Activated CD8-positive, alpha-beta memory T cell treated with anti-CD3 and anti-CD28 coated beads for 48 hours (primary cell): Measurements from ENCODE around the gene NUMBL.

Experiments
- DNase-seq, 3 experiments: peaks; one replicate each; pipeline ENCODE4 v3.0.0-alpha.2; 2020; ENCODE audit warnings: low read depth in 2 of 3, low spot score in 2 of 3

Gene NUMBL

DNA sequence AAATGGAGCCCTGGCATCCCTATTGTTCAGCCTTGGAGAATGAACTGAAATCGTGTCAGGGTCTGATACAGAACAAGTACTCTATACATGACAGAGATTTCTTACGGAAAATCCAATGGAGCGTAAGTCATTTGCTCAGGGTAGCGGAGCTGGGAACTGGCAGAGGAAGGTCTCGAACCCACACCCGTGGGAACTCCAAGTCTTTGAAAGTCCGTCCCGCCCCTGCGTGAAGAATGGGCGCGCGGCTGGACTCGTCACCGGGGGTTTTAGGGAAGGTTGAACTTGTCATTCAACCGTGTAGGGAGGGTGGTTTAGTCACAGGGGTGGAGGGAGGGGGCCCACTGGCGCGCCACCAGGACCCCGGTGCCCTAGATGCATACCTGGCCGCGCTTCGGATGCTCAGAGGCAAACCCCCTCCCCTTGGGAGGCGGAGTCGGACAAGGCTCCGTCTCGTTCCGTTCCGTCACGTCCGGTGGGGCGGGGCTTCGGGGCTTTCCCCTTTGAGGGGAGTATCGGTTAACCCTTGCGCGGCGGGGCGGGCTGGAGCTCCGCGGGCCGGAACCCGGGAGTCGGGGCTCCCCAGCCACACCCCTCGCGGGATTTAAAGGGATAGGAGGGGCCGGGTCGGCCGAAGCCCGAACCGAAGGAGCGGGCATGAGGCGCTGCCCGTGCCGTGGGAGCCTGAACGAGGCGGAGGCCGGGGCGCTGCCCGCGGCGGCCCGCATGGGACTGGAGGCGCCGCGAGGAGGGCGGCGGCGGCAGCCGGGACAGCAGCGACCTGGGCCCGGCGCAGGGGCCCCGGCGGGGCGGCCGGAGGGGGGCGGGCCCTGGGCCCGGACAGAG is 26.3 kb upstream of the NUMBL start, which contains the start of the genes COQ8B and ITPKC:
Gene COQ8B (minus strand): TSS at position 405 of the 843 bp plus-strand sequence. CDS start 2,254 bp downstream, outside the sequence.
Gene ITPKC (plus strand): TSS at position 631 of the 843 bp plus-strand sequence. CDS start 24 bp downstream, at position 655.
- DNase-seq = peak; percentile 98 to 100 (median 99)

DNA sequence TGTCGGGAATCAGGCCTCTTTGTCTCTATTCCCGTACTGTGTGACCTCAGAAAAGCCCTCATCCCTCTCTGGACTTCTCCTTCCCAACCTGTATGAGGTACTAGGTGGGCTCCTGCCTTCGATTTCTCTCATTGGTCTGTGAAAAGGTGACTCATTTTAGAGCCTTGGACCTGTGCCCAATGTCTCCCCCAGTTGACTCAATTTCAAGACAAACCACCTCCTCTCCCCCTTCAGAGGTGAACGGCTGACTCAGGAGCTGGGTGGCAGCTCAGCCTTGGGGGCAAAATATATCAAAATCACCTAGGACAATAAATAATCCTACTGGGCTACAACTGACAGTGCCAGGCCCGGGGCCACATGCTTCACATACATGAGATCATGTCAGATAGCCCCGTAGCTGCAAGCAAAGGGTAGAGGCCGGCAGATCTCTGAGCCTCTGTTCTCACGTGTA is 25.6 kb upstream of the NUMBL start:
- DNase-seq = peak; percentile 39 to 51 (median 41)

DNA sequence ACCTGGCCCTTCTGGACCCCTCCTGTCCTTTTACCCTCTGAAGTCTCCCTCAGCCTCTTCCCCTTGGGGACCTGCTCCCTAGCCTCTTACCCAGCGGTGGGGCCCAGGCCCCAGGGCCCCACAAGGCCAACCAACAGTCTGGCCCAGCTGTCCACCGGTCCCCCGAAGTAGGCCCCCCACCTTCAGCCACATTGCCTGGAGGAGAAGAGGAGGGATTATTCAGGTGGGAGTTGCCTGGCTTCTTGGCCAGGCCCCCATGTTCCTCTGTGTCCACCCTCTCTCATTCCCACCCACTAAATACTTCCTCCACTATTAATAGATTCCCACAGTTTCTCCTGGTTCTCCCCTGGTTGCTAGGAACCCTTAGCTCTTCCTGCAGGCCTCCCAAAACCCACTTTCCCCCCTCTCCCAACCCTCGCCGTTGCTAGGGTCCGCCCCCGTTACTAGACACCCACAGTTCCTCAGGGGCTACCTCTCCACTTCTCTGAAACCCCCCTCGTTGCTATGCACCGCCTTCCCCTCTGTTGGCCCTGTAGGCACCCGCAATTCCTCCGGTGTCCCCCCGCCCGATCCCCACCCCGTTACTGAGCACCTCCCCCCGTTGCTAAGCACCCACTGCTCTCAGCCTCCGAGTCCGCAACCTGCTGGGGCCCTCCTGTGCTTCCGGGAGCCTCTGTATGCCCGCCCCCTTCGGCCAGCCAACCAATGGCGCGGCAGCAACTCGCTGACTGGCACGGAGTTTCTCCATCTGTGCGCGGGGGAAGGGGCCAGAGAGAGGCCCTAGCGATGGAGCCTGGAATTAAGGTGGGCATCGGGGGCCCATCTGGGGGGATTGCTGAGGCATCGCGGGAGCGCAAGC is 24.2 kb upstream of the NUMBL start:
- peak; percentile 76 to 82 (median 80) for DNase-seq

DNA sequence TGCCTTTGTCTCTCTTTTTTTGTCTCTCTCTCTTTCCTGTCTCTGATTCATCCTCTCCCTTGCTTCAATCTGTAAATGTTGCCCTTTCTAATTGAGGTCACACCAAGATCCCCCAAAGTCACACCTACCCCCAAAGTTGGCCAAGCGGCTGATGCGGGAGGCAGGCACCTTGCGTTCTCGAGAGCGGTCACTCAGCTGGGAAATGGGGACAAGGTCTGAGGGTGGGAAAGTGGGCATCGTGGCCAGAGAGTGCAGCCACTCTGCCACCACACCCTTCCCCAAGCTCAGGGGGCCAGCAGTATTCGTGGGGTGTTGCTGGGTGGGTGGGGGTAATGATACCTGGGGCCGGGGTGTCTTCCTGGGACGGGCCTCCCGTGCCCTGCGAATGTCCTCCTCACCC is 23.5 kb upstream of the NUMBL start:
- no peak for DNase-seq

DNA sequence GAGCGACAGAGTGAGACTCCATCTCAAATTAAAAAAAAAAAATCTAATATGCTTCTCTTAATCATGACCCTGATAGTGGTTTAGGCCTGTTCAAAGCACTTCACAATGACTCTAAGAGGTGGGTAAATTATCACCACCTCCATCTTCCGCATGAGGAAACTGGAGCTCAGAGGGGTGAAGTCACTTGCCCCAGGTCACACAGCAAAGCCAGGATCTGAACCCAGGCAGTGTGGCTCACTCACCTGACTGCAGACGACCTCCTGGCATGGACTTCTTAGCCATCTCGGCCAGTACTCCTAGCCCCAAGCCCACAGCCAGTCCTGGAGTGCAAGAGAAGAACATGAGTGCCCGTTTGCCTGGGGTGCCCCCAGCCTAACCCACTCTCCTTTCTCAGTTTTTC is 19.4 kb upstream of the NUMBL start:
- no peak for DNase-seq

DNA sequence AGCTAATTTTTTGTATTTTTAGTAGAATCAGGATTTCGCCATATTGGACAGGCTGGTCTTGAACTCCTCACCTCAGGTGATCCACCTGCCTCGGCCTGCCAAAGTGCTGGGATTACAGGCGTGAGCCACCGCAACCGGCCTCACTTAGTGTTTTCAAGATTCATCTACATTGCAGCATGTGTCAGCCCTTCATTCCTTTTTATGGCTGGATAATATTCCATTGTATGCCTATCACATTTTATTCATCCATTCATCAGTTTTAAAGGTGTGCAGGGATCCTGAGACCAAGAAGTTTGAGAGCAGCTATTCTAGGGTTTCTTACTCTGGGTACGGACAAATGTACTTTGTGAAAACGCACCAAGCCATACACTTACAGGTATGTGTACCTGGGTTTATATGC is 17.2 kb upstream of the NUMBL start:
- DNase-seq = no peak

DNA sequence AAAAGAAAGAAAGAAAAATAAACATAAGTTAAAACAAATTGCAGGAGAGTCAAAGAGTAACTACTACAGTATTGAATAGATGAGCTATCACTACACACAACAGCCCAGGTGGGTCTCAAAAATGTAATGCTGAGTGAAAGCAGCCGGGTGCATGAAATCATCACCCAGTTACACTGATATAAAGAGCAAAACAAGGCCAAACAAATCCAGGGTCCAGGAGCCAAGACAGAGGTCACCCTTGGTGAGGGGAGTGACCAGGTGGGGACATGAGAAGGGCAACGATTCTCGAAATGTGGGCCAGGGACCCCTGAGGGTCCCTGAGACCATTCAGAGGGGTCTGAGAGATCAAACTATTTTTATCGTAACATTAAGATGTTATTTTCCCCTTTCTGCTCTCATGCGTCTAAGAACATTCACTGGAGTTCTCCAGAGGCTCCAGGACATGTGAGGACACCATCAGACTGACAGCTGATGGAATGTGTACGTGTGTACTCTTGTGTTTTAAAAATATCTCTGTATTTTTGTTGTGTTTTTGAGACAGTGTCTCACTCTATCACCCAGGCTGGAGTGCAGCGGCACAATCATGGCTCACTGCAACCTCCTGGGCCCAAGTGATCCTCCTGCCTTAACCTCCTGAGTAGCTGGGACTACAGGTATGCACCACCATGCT is 15.6 kb upstream of the NUMBL start:
- no peak for DNase-seq

DNA sequence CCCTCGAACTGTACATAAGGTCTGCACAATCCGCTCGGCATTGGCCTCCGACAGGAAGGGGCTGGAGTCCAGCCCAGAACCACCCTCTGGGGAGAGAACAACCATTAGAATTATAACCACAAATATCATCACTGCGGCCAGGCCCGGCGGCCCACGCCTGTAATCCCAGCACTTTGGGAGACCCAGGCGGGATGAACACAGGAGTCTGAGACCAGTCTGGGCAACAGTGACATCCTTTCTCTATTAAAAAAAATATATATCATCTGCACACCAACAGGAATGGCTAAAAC is 14.9 kb upstream of the NUMBL start:
- no peak for DNase-seq

DNA sequence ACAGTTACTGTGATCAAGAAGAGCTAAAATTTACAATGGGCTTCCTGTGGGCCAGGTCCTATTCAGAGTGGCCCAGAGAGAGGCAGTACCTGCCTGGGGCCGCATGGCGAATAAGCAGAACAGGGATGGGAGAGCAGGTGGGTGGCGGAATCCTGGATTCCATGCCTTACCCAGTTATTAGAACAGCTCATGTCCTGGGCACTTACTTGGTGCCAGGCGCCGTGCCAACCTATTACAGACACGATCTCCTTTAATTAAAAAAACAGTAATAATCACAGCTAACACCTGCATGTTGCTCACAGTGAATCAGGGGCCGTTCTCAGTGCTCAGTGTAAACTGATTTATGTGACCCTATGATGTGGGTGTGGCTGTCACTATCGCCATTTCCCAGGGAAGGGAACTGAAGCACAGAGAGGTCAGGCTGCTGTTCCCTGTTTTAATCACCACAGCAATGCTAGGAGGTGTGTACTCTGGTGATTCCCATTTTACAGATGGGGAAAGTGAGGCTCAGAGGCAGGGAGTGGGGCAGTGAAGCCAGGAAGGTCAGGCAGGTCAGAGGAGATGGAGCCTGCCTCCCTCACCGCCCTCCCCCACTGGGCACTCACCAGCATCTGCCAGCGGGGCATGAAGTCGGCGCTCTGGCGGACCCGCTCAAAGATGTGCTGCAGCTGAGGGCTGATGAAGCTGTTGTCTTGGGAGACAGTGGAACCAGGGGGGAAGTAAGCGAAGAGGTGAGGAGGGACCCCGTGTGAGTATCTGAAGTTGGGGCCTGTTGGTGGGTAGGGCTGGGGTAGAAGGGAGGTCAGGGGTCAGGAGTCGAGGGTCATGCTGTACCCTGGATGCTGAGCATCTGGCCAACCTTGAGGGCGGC is 14.3 kb upstream of the NUMBL start:
- no peak for DNase-seq

DNA sequence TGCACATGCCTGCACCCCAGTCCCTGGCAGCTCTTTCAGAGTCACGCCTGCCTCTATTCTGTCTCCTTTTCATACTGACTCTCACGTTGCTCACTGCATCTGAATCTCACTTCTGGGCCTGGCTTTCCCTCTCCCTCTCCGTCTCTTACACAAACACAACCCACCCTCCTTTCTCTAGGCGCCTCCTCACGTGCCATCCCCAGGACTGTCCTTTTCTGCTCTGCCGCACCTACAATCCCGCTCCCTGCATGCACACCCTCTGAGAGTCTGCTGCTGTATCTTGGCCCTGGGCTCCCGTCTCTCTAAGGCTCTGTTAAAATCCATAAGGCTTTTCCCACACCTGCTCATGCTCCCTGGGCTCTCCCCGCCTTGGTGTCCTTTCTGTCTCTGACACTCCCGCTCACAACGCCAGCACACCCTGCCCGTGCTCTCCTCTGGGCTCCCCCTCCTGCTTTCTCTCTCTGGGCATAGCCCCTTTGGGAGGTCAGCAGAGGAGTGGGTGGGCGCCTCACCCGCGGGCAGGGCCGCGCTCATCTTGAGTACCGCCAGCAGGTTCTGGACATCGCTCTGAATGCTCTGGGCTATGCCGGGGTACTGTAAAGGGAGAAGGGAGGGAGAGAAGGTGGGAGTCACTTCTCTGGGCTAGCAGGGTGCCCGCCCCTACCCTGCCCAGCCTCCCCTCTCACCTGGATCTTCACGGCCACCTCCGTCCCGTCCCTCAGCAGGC is 12.7 kb upstream of the NUMBL start:
- no peak for DNase-seq

DNA sequence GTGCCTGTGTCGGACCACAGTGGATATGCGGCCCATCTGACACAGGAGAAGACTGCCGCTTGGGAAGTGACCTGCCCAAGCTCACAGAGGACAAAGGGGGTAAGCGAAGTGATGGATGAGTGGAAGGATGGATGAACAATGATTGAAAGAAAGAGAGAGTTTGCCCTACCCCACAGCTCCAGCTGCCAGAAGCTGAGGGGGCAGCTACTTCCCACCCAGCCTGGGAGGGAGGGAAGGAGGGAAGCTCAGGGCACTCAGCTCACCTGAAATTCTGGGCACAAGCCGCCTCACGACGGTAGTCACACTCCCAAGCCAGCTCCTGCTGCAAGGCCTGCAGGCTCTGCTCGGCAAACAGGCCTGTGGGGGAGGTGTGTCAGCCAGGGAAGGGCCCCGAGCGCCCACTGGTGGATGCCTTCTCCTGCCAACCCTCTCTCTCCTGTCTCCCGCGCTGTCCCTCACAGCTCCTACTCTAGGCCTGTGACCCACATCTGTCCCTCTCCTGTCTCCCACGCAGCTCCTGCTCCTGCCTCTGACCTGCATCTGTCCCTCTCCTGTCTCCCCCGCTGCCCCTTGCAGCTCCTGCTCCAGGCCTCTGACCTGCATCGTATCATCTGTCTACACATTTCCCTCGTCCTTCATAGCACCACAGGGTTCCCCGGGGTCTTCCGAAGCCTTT is 12.0 kb upstream of the NUMBL start:
- no peak for DNase-seq

DNA sequence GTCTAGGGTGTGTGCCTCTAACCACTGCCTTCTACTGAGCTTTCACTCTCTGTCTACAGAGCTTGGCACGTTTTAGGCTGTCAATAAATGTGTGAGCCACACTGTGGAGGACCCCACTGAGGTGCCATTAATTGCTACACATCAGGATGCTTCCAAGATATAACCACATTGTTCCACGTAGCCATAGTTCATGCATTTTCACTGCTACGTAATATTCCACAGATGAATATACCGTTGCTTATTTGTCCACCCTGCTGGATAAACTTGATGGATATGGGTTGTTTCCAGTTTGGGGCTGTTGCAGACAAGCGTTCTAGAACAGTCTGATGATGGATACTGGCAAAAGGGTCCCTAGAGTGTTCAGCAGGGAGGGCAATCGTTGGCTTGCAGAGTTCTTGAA is 11.3 kb upstream of the NUMBL start:
- DNase-seq = no peak

DNA sequence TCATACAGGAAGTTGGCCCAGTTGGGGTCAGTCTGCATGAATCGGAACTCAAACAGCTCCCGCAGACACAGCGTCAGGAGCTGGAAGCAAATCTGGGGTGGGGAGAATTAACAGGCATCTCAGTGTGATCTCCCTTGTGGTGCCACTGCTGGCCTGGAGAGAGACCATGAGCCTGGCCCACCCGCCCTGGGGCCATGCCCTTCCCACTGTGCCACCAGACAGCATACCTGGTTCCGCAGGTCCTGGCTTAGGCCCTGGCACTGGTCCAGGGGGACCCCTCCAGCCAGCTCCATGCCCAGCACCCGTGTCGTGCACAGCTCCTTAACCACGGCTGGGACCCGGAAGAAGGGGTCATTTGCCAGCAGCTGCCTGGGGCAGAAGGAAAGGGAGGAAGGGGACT is 9.6 kb upstream of the NUMBL start:
- no peak for DNase-seq

DNA sequence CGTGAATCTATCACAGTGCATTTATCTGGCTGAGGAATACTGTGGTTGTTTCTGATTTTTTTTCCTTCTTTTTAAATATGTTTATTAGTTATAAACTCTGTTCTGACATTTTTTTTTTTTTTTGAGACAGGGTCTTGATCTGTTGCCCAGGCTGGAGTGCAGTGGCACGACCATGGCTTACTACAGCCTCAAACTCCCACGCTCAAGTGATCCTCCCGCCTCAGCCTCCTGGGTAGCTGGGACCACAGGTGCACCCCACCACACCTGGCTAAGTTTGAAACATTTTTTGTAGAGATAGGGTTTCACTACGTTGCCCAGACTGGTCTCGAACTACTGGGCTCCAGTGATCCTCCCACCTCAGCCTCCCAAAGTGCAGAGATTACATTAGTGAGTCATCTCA is 6.6 kb upstream of the NUMBL start:
- DNase-seq = no peak

DNA sequence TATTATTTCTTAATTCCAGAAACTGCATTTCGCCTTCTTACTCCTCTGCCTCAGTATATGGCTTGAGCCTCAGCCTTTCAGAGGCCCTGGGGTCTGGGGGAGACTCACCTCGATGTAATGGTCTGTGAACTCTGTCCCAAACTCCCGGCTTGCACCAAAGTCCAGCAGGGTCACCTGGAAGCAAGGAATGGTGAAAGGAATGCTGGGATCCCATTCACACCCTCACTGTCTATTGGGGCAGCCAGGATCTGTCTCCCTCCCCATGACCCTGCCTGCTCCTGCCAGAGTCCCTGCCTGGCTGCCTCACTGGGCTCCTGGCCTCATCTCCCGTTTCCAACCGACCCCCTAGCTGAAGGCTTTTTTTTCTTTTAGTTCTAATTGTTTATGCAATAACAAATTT is 5.4 kb upstream of the NUMBL start:
- no peak for DNase-seq

DNA sequence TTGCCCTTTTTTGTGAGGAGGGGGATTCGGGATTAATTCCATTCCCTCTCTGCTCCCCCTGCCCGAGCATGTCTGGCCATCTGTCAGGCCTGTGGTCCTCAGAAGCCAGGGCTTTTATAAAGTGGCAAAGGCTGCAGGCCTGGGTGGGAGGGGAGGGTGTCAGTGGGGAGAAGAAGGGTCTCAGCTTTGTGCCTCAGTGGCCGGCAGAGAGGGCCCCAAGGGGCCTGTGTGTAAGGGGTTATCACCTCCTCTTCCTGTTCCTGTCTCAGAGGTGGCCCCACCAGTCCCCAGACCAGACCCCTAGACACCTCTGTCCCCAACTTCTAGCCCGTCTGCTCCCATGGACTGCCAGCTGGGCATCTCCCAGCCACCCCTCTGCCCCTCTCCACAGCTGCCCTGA is 3.4 kb upstream of the NUMBL start:
- no peak for DNase-seq

DNA sequence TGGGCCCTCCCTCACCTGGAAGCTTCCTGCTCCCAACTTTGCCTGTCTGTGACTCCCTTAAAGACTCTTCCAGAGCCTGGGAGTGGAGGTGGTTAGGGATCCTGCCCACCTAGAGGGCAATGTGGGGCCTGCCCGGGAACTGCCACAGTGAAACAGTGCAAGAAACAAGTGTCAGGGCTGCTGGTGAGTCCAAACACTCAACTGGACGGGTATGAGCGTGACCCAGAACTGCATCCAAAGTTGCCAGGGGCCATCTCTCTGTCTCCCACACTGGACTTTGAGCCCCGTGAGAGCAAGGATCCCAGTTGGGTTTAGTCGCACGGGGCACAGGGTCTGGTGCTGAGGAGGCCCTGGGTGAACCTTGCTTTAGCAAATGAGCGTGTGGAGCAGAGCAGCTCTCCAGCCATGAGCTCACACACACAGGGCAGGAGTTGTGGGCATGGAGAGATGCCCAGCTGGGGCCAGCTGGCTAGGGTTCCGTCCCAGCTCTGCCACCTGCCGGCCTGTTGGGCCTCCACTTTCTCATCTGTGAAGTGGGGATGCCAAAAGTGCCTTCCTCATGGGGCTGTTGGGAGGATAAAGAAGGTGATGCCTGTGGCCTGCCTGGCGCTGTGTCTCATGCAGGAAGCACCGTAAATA is 2.8 kb upstream of the NUMBL start:
- DNase-seq = no peak

DNA sequence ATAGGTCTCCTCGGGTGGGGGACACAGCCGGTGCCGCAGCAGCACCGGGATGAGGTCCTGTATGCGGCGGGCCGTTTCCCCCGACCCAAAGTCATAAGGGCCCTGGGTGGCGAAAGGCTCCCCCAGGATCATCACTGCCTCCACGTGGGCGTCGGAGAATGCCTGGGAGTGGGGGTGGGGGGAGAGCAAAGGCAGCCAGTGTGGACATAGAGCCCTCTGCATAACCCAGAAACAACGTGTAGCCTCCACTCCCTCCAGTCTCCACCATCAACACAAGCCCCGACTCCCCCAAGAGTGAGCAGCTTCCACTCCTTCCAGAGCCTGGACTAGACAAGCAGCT is 1.7 kb upstream of the NUMBL start:
- no peak for DNase-seq
